Activated CD8-positive, alpha-beta T cell treated with anti-CD3 and anti-CD28 coated beads for 36 hours (primary cell): Measurements from ENCODE around the gene LPP. TPM values are rescaled to one million over a fixed set of nuclear protein-coding genes. Genes with fewer than 3 reads are reported as not detected.

Source experiments
- ATAC-seq: fragments of 200-7000 bp; cut with Tn5 transposase; one replicate; pipeline ENCODE4 v1.10.0; 2021; ENCODE audit warnings: mild to moderate bottlenecking, moderate library complexity
- CTCF ChIA-PET: fragments of 350-600 bp; sonication (Branson Sonifier 250); formaldehyde crosslinking; loops from one replicate; lab custom pipeline; 2021; ENCODE audit warnings: antibody characterized with exemption; lab: Charles Lee
- POLR2A ChIA-PET: fragments of 350-600 bp; sonication (Branson Sonifier 250); formaldehyde crosslinking; loops from one replicate; lab custom pipeline; 2021; ENCODE audit warnings: antibody characterized with exemption; lab: Charles Lee
- DNase-seq: peaks from one replicate; pipeline ENCODE4 v3.0.0-alpha.2; 2020
- H3K27ac Mint-ChIP-seq: one replicate; pipeline ENCODE4 v1.8.0; 2021; ENCODE audit warnings: mild to moderate bottlenecking, mixed read lengths
- H3K27me3 Mint-ChIP-seq: one replicate; pipeline ENCODE4 v1.8.0; 2021; ENCODE audit warnings: mixed read lengths
- H3K36me3 Mint-ChIP-seq: one replicate; pipeline ENCODE4 v1.8.0; 2021; ENCODE audit warnings: low read depth, mixed read lengths
- H3K4me1 Mint-ChIP-seq: one replicate; pipeline ENCODE4 v1.8.0; 2021; ENCODE audit warnings: low read depth, mixed read lengths
- H3K4me3 Mint-ChIP-seq: one replicate; pipeline ENCODE4 v1.8.0; 2021; ENCODE audit warnings: mild to moderate bottlenecking, moderate library complexity, mixed read lengths
- H3K9me3 Mint-ChIP-seq: one replicate; pipeline ENCODE4 v1.8.0; 2021; ENCODE audit warnings: mixed read lengths
- CTCF ChIP-seq: fragments of 200-600 bp; IDR thresholded peaks from one replicate; pipeline ENCODE4 v1.8.0; 2022; ENCODE audit warnings: antibody characterized with exemption, mild to moderate bottlenecking
- intact Hi-C: fragments of 100-400 bp; cut with micrococcal nuclease; formaldehyde crosslinking; loops from one replicate; pipeline ENCODE4 v1.10.0; 2022
- total RNA-seq, 2 experiments: library from RNA; stranded (reverse); gene quantifications; one replicate each; pipeline ENCODE4 v1.2.3, GENCODE V29; 2021

LPP gene
- total RNA-seq, 2 experiments from 2014 or later = 16.4 to 22.6 TPM

- DNase-seq = no peak
- ChIA-PET POLR2A (interaction anchor here (0.9 kb wide), 1 partner anchor 10 kb away, joined by 3 read pairs; no protein-coding TSS in a partner anchor), CTCF (interaction anchor here (7.3 kb wide), 1 partner anchor 541 kb away, joined by 59 read pairs; no protein-coding TSS in a partner anchor)
- H3K4me3 Mint-ChIP-seq = no peak overlapping the region
- peaks cover 2% of the 10 kb centered on the region for H3K36me3 Mint-ChIP-seq
- H3K27ac Mint-ChIP-seq = no peak overlapping the region
- H3K4me1 Mint-ChIP-seq = peaks cover 40% of the 10 kb centered on the region
- no peaks in the 10 kb centered on the region for H3K9me3 Mint-ChIP-seq
- intact Hi-C loops = loop anchor here (10.0 kb wide), 1 partner anchor 536 kb away; the partner anchor contains the start of gene BCL6
- ATAC-seq = no peak
- TF ChIP-seq CTCF = no peak
- H3K27me3 Mint-ChIP-seq = no peaks in the 10 kb centered on the region
Observed at GRCh38 chr3:188280627-188281026, 126.7 kb downstream of the LPP start.

- Mint-ChIP-seq H3K36me3 (peaks cover 2% of the 10 kb centered on the region), H3K27ac (no peak overlapping the region), H3K4me3 (no peak overlapping the region), H3K4me1 (peaks cover 49% of the 10 kb centered on the region), H3K27me3 (no peaks in the 10 kb centered on the region), H3K9me3 (no peaks in the 10 kb centered on the region)
- ChIA-PET POLR2A (interaction anchor here (0.6 to 1.9 kb wide), 4 partner anchors 99 to 537 kb away, joined by 3 to 11 read pairs (median 4); partner anchors contain the start of gene BCL6), CTCF (interaction anchor here (0.8 to 7.3 kb wide), 8 partner anchors 8 to 672 kb away, joined by 3 to 59 read pairs (median 3); no protein-coding TSS in a partner anchor)
- DNase-seq (no peak), ATAC-seq (no peak)
- intact Hi-C loops = loop anchor here (10.0 kb wide), 1 partner anchor 538 kb away; the partner anchor contains the start of gene BCL6
- TF ChIP-seq CTCF = no peak
Observed at GRCh38 chr3:188282871-188283270, 128.9 kb downstream of the LPP start.

- intact Hi-C loops = loop anchor here (10.0 kb wide), 1 partner anchor 539 kb away; the partner anchor contains the start of gene BCL6
- ATAC-seq (no peak), DNase-seq (no peak)
- no peak overlapping the region for H3K4me3 Mint-ChIP-seq
- CTCF ChIA-PET = interaction anchor here (1.0 to 7.3 kb wide), 5 partner anchors 8 to 671 kb away, joined by 3 to 59 read pairs (median 5); no protein-coding TSS in a partner anchor
- H3K27ac Mint-ChIP-seq = peak overlapping the region; percentile 36
- POLR2A ChIA-PET = interaction anchor here (0.6 to 2.5 kb wide), 7 partner anchors 99 to 540 kb away, joined by 3 to 11 read pairs (median 4); partner anchors contain the start of genes BCL6 and LPP
- no peaks in the 10 kb centered on the region for H3K9me3 Mint-ChIP-seq
- H3K36me3 Mint-ChIP-seq = no peaks in the 10 kb centered on the region
- no peak for TF ChIP-seq CTCF
- H3K27me3 Mint-ChIP-seq = no peaks in the 10 kb centered on the region
- peaks cover 52% of the 10 kb centered on the region for H3K4me1 Mint-ChIP-seq
Observed at GRCh38 chr3:188283347-188283746, 129.4 kb downstream of the LPP start.

GRCh38 chr3:188284455-188285212 is 130.7 kb downstream of the LPP start:
- Mint-ChIP-seq H3K27me3 (no peaks in the 10 kb centered on the region), H3K27ac (peak overlapping the region; percentile 86), H3K4me3 (peak overlapping the region; percentile 7), H3K9me3 (no peaks in the 10 kb centered on the region), H3K36me3 (no peaks in the 10 kb centered on the region), H3K4me1 (peaks cover 50% of the 10 kb centered on the region)
- intact Hi-C loops = loop anchor here (2.0 to 10.0 kb wide), 2 partner anchors 14 to 540 kb away; partner anchors contain the start of gene BCL6
- ChIA-PET POLR2A (interaction anchor here (0.9 to 2.5 kb wide), 15 partner anchors 10 to 541 kb away, joined by 3 to 11 read pairs (median 4); partner anchors contain the start of genes BCL6 and LPP), CTCF (interaction anchor here (0.7 to 7.3 kb wide), 13 partner anchors 12 to 670 kb away, joined by 3 to 59 read pairs (median 4); no protein-coding TSS in a partner anchor)
- DNase-seq = peak; percentile 74
- ATAC-seq = peak; percentile 93
- no peak for TF ChIP-seq CTCF
